Natural killer cell treated with Interleukin-12 subunit alpha and Interleukin-12 subunit beta and Interleukin-15 and Interleukin-18, amount 100 ng/mL, for 72 hours (primary cell): ENCODE results near the gene CNNM3. TPM values are rescaled to one million over a fixed set of nuclear protein-coding genes. Genes with fewer than 3 reads are reported as not detected.

ENCODE experiments used
- ATAC-seq, 2 donors: fragments of 150-1000 bp; cut with Tn5 transposase in 1 of 2; sonication (Bioruptor Pico), chemical (Tn5 transposase) in 1 of 2; 2 replicates each; pipeline ENCODE4 v1.10.0; 2021
- DNase-seq: peaks from one replicate; pipeline ENCODE4 v3.0.0; 2022; ENCODE audit warnings: low spot score
- H3K27ac Mint-ChIP-seq, 2 donors: 1 replicate in 1 of 2; 2 replicates in 1 of 2; pipeline ENCODE4 v1.8.0; 2022; ENCODE audit warnings: mixed read lengths in 2 of 2, mild to moderate bottlenecking in 1 of 2, moderate library complexity in 1 of 2
- H3K27me3 Mint-ChIP-seq, 2 donors: 1 replicate in 1 of 2; 2 replicates in 1 of 2; pipeline ENCODE4 v1.8.0; 2022; ENCODE audit warnings: mixed read lengths in 2 of 2
- H3K36me3 Mint-ChIP-seq: one replicate; pipeline ENCODE4 v1.8.0; 2022; ENCODE audit warnings: mixed read lengths
- H3K4me1 Mint-ChIP-seq, 2 donors: 1 replicate in 1 of 2; 2 replicates in 1 of 2; pipeline ENCODE4 v1.8.0; 2022; ENCODE audit warnings: low read depth in 2 of 2, mixed read lengths in 2 of 2, mild to moderate bottlenecking in 1 of 2
- H3K4me3 Mint-ChIP-seq: one replicate; pipeline ENCODE4 v1.8.0; 2022; ENCODE audit warnings: mixed read lengths
- H3K9me3 Mint-ChIP-seq: 2 replicates; pipeline ENCODE4 v1.8.0; 2022; ENCODE audit warnings: mixed read lengths
- total RNA-seq, 2 donors: library from RNA; stranded (reverse); gene quantifications; one replicate each; pipeline ENCODE4 v1.2.3, GENCODE V29; 2022

The CNNM3 gene
- total RNA-seq, 2 donors from 2014 or later = 15.7 to 32.9 TPM

DNA sequence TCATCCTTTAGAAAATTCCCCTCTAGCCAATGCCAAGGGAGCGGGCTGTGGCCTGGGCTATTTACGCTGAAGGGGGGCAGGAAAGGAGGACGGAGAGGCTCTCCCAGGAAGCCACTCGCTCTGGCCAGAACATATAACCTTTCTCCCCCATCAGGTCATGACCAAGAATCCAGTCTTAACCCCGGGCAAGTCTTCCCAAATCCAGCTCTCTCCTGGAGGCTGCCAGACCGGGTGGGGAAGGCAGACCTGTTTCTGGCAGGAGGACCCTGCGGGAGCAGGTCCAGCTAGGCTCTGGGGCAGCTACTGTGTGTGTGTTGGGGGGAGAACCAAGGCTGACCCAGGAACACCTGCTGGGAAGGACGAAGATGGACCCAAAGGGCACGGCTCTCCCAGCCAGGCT lies 67.2 kb downstream of the CNNM3 start:
- DNase-seq (no peak), ATAC-seq (no peak)
- peaks cover 0 to 3% of the 10 kb centered on the region in 2 donors for H3K4me1 Mint-ChIP-seq
- H3K27ac Mint-ChIP-seq = no peak overlapping the region
- H3K27me3 Mint-ChIP-seq = no peaks in the 10 kb centered on the region
- H3K9me3 Mint-ChIP-seq = no peaks in the 10 kb centered on the region
- H3K36me3 Mint-ChIP-seq = no peaks in the 10 kb centered on the region
- no peak overlapping the region for H3K4me3 Mint-ChIP-seq

Other genes with a start within 250 kb of the CNNM3 start
- 10 to 100 TPM; 62.3 to 95.6 TPM for gene KANSL3, start 178.0 kb upstream of the CNNM3 start, total RNA-seq
- gene FER1L5, start 173.5 kb upstream of the CNNM3 start, total RNA-seq = not detected
- 1 to 10 TPM; 7.5 to 8.3 TPM for gene LMAN2L, start 76.2 kb upstream of the CNNM3 start, total RNA-seq
- 1 to 10 TPM; 7.3 to 8.4 TPM for gene CNNM4, start 55.4 kb upstream of the CNNM3 start, total RNA-seq
- gene ANKRD23, start 27.8 kb downstream of the CNNM3 start, total RNA-seq = 10 to 100 TPM in 1 of 2 donors, 1 to 10 TPM in 1; 7.4 to 12.9 TPM
- gene ANKRD39, start 41.7 kb downstream of the CNNM3 start, total RNA-seq = 10 to 100 TPM; 27.8 to 41.7 TPM
- gene SEMA4C, start 53.8 kb downstream of the CNNM3 start, total RNA-seq = 10 to 100 TPM; 17.0 to 18.0 TPM
- gene FAM178B, start 170.3 kb downstream of the CNNM3 start, total RNA-seq = not detected